Fibroblast of villous mesenchyme (primary cell): ENCODE measurements around the gene PCBP3. TPM values are rescaled to one million over a fixed set of nuclear protein-coding genes. Genes with fewer than 3 reads are reported as not detected.

Experiments used
- DNase-seq: peaks from one replicate; pipeline ENCODE4 v3.0.0-alpha.2; 2010; ENCODE audit warnings: low read depth
- H3K4me3 ChIP-seq: 2 replicates; pipeline ENCODE4 v1.5.1; 2011; ENCODE audit warnings: low read depth, mild to moderate bottlenecking, low read length
- total RNA-seq: library from RNA; depleted of rRNA; stranded (reverse); fragments of >200 nt; gene quantifications from 2 replicates; pipeline ENCODE4 v1.2.3, GENCODE V29; 2012
- TF ChIP-seq, protein P1 (sequence below): IDR thresholded peaks from 2 replicates; pipeline ENCODE4 v1.5.1; 2012; ENCODE audit warnings: low read depth, mild to moderate bottlenecking, low read length; ENCODE audit not compliant: insufficient read depth

PCBP3 gene
- total RNA-seq, 1 donor, result 1.3 TPM

- DNase-seq, result no peak
- TF ChIP-seq, protein P1, sequence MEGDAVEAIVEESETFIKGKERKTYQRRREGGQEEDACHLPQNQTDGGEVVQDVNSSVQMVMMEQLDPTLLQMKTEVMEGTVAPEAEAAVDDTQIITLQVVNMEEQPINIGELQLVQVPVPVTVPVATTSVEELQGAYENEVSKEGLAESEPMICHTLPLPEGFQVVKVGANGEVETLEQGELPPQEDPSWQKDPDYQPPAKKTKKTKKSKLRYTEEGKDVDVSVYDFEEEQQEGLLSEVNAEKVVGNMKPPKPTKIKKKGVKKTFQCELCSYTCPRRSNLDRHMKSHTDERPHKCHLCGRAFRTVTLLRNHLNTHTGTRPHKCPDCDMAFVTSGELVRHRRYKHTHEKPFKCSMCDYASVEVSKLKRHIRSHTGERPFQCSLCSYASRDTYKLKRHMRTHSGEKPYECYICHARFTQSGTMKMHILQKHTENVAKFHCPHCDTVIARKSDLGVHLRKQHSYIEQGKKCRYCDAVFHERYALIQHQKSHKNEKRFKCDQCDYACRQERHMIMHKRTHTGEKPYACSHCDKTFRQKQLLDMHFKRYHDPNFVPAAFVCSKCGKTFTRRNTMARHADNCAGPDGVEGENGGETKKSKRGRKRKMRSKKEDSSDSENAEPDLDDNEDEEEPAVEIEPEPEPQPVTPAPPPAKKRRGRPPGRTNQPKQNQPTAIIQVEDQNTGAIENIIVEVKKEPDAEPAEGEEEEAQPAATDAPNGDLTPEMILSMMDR, result no peak
- H3K4me3 ChIP-seq, result peak overlapping the region; percentile 34
Observed at GRCh38 chr21:45977396-45977795, 333.9 kb downstream of the PCBP3 start.

DNA sequence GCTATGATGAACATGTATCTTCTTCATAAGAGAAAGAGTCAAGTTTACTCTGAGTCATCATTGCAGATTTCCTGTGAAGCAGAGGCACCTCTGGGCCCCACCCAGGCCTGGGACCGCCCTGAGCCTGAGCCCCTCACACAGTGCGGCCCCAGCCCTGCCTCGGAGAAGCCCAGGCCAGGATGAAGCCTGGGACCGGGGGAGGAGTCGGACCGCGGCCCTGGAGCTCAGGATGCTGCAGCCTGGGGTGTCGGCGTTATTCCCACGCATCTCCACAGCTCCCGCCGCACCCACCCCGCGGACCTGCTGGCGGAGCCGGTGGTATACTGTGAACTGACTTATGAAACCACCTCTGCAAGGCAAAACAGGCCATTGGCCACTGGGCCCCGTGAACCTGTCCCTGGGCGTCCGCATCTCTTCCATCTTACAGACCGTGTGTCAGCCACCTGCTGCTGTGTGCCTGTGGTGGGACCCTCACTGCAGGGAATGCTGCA lies 335.7 kb downstream of the PCBP3 start:
- TF ChIP-seq, protein P1, result no peak
- peak; percentile 79 for DNase-seq
- H3K4me3 ChIP-seq, result no peak overlapping the region

DNA sequence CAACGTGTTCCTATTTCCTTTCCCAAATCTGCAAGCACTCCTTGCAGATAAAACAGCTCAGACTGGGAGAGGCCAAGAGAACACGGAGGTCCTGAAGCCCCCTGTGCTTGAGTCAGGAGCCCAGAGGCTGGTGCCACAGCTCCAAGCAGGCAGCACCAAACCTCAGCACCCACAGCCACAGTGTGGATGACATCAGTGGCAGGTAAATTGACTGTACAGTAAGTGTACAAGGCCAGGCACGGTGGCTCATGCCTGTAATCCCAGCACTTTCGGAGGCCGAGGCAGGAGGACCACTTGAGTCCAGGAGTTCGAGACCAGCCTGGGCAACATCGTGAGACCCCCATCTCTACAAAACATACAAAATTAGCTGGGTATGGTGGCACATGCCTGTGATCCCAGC lies 336.1 kb downstream of the PCBP3 start:
- TF ChIP-seq, protein P1, result no peak
- H3K4me3 ChIP-seq, result no peak overlapping the region
- DNase-seq, result no peak

DNA sequence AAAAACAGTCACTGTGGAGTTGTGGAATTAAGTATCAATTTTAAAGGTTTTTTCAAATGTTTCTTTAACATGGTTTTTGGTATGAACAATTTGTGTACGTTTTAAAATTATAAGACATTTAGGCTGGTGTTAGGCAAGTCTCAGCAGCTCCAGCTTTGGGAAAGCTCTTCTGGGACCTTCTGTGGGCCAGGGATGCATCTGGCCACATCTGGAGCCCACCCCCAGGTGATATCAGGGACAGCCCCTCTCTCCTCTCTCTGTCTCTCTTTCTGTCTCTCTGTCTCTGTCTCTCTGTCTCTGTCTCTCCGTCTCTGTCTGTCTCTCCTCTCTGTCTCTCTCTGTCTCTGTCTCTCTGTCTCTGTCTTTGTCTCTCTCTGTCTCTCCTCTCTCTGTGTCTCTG lies 336.7 kb downstream of the PCBP3 start:
- TF ChIP-seq, protein P1, result no peak
- no peak for DNase-seq
- H3K4me3 ChIP-seq, result no peak overlapping the region

DNA sequence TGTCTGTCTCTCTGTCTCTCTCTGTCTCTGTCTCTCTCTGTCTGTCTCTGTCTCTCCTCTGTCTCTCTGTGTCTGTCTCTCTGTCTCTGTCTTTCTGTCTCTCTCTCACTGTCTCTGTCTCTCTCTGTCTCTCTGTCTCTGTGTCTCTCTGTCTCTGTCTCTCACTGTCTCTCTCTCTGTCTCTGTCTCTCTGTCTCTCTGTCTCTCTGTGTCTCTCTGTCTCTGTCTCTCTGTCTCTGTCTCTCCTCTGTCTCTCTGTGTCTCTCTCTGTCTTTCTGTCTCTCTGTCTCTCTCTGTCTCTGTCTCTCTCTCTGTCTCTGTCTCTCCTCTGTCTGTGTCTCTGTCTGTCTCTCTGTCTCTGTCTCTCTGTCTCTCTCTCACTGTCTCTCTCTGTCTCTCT lies 337.2 kb downstream of the PCBP3 start:
- TF ChIP-seq, protein P1, result no peak
- H3K4me3 ChIP-seq, result peak overlapping the region; percentile 62
- DNase-seq, result no peak

- peak; percentile 90 for DNase-seq
- peak within 1 kb of the TSS; percentile 99 for H3K4me3 ChIP-seq
- TF ChIP-seq, protein P1, result no peak
Observed at GRCh38 chr21:45981151-45982091, 337.9 kb downstream of the PCBP3 start, which contains the start of gene COL6A1. Gene COL6A1, plus strand, starts transcription at chr21:45981770. Its CDS starts 81 bp downstream, at chr21:45981851.
